GM23338 (cell line): Measurements from ENCODE around the gene RELL1.

Source experiments
- EZH2 ChIP-seq: fragments of 200-600 bp; sonication (generic); IDR thresholded peaks from one replicate; pipeline ENCODE4 v1.8.0; 2017; ENCODE audit warnings: antibody characterized with exemption, mild to moderate bottlenecking, low read depth; ENCODE audit not compliant: unreplicated experiment
- EZH2phosphoT487 ChIP-seq: fragments of 200-600 bp; sonication (generic); IDR thresholded peaks from one replicate; pipeline ENCODE4 v1.8.1; 2018; ENCODE audit warnings: antibody characterized with exemption; ENCODE audit not compliant: unreplicated experiment
- POLR2AphosphoS5 ChIP-seq: IDR thresholded peaks from 2 replicates; pipeline ENCODE4 v1.6.1; 2016; ENCODE audit warnings: antibody characterized with exemption, low read depth
- TF ChIP-seq, protein P1 (sequence below), 2 experiments: fragments of 200-600 bp in 1 of 2; sonication (generic) in 1 of 2; conservative IDR thresholded peaks; 2 replicates each; pipeline versions ENCODE4 v1.5.1 to v1.6.1; 2016 to 2017; ENCODE audit warnings: antibody characterized with exemption in 2 of 2, low read depth in 2 of 2, mild to moderate bottlenecking in 2 of 2, moderate library complexity in 1 of 2
- TF ChIP-seq, protein P2 (sequence below): IDR thresholded peaks from 2 replicates; pipeline ENCODE4 v1.6.1; 2016; ENCODE audit warnings: antibody characterized with exemption

DNA sequence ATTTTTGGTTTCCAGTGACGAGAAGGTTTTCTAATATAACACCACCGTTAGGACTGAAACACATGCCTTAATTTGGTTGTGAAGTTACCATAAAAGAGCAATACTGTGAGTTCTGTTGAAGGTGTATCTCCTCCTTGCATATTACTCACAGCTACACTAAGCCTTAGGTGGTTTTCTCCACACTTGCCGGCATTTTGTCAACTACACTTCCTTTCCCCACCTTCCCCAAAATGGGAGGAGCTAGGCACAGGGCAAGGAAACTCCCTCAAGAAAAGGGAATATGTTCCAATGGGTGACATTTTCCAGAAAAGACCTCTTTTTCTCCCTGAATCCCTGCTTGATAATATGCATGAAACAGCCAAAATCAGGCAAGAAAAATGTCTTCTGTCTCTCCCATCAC lies 44.8 kb downstream of the RELL1 start:
- TF ChIP-seq, protein P1, sequence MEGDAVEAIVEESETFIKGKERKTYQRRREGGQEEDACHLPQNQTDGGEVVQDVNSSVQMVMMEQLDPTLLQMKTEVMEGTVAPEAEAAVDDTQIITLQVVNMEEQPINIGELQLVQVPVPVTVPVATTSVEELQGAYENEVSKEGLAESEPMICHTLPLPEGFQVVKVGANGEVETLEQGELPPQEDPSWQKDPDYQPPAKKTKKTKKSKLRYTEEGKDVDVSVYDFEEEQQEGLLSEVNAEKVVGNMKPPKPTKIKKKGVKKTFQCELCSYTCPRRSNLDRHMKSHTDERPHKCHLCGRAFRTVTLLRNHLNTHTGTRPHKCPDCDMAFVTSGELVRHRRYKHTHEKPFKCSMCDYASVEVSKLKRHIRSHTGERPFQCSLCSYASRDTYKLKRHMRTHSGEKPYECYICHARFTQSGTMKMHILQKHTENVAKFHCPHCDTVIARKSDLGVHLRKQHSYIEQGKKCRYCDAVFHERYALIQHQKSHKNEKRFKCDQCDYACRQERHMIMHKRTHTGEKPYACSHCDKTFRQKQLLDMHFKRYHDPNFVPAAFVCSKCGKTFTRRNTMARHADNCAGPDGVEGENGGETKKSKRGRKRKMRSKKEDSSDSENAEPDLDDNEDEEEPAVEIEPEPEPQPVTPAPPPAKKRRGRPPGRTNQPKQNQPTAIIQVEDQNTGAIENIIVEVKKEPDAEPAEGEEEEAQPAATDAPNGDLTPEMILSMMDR (conservative IDR thresholded peaks at IDR 0.05; ENCODE audit: low read depth in 2 of 2): no peak
- TF ChIP-seq EZH2: no peak
- TF ChIP-seq POLR2AphosphoS5: no peak
- no peak for TF ChIP-seq EZH2phosphoT487
- TF ChIP-seq, protein P2, sequence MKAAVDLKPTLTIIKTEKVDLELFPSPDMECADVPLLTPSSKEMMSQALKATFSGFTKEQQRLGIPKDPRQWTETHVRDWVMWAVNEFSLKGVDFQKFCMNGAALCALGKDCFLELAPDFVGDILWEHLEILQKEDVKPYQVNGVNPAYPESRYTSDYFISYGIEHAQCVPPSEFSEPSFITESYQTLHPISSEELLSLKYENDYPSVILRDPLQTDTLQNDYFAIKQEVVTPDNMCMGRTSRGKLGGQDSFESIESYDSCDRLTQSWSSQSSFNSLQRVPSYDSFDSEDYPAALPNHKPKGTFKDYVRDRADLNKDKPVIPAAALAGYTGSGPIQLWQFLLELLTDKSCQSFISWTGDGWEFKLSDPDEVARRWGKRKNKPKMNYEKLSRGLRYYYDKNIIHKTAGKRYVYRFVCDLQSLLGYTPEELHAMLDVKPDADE: no peak
